HEK293 (cell line): Measurements from ENCODE around the gene NOC4L.

Experiments used
- CTCF ChIA-PET: fragments of 350-600 bp; formaldehyde crosslinking; extraction: SDS; loops from one replicate; lab custom pipeline; 2021; ENCODE audit warnings: antibody characterized with exemption; lab: Yijun Ruan, JAX
- POLR2A ChIA-PET: fragments of 300-600 bp; formaldehyde crosslinking; extraction: SDS; loops from one replicate; lab custom pipeline; 2020; ENCODE audit warnings: antibody characterized with exemption, inconsistent platforms; lab: Yijun Ruan, JAX
- H3K27ac ChIP-seq: fragments of 200-500 bp; sonication (Bioruptor generic); 2 replicates; pipeline ENCODE4 v1.5.1; 2014; ENCODE audit warnings: low read depth, low read length, control low read depth, inconsistent platforms; ENCODE audit errors: extremely low read depth
- H3K36me3 ChIP-seq, 2 experiments: fragments of 200-500 bp in 1 of 2; sonication (Bioruptor generic) in 1 of 2; 1 replicate in 1 of 2; 2 replicates in 1 of 2; pipeline ENCODE4 v1.5.1; 2014 to 2017; ENCODE audit warnings: inconsistent platforms in 2 of 2, low read length in 2 of 2; ENCODE audit not compliant: control insufficient read depth in 2 of 2, insufficient read depth in 1 of 2
- H3K4me1 ChIP-seq: fragments of 200-500 bp; sonication (Bioruptor generic); 2 replicates; pipeline ENCODE4 v1.5.1; 2014; ENCODE audit warnings: mild to moderate bottlenecking, low read length, inconsistent platforms; ENCODE audit not compliant: control insufficient read depth, insufficient read depth
- H3K4me3 ChIP-seq: 2 replicates; pipeline ENCODE4 v1.5.1; 2011; ENCODE audit warnings: low read depth, mild to moderate bottlenecking, control low read depth, low read length, moderate library complexity
- H3K9me3 ChIP-seq: fragments of 200-500 bp; sonication (Bioruptor generic); 2 replicates; pipeline ENCODE4 v1.5.1; 2014; ENCODE audit warnings: low read depth, low read length, inconsistent platforms; ENCODE audit not compliant: control insufficient read depth, insufficient read depth
- CTCF ChIP-seq: fragments of 450-650 bp; formaldehyde crosslinking; IDR thresholded peaks from 2 replicates; pipeline ENCODE4 v1.5.1; 2016; ENCODE audit warnings: missing biosample characterization, missing genetic modification characterization
- HOXA7 ChIP-seq: sonication (generic); formaldehyde crosslinking; IDR thresholded peaks from 2 replicates; pipeline ENCODE4 v1.8.1; 2022; ENCODE audit warnings: missing genetic modification reagents, borderline replicate concordance
- SALL2 ChIP-seq: fragments of 450-650 bp; formaldehyde crosslinking; IDR thresholded peaks from 2 replicates; pipeline ENCODE4 v1.5.0; 2017; ENCODE audit warnings: missing biosample characterization, mild to moderate bottlenecking, missing genetic modification characterization, borderline replicate concordance
- SETDB1 ChIP-seq: IDR thresholded peaks from one replicate; pipeline ENCODE4 v1.6.1; 2017; ENCODE audit warnings: mild to moderate bottlenecking, low read length, moderate library complexity, mixed read lengths; ENCODE audit not compliant: insufficient read length
- YY2 ChIP-seq: fragments of 450-650 bp; formaldehyde crosslinking; IDR thresholded peaks from 2 replicates; pipeline ENCODE4 v1.5.1; 2016; ENCODE audit warnings: missing biosample characterization, missing genetic modification characterization
- ZBTB20 ChIP-seq: fragments of 450-650 bp; formaldehyde crosslinking; IDR thresholded peaks from 2 replicates; pipeline ENCODE4 v1.5.1; 2016; ENCODE audit warnings: missing biosample characterization, missing genetic modification characterization
- ZNF223 ChIP-seq: fragments of 450-650 bp; formaldehyde crosslinking; IDR thresholded peaks from 2 replicates; pipeline ENCODE4 v1.5.1; 2016; ENCODE audit warnings: missing biosample characterization, missing genetic modification characterization
- ZNF24 ChIP-seq: fragments of 450-650 bp; formaldehyde crosslinking; IDR thresholded peaks from 2 replicates; pipeline ENCODE4 v1.5.1; 2016; ENCODE audit warnings: missing biosample characterization, missing genetic modification characterization
- ZNF341 ChIP-seq: fragments of 450-650 bp; formaldehyde crosslinking; IDR thresholded peaks from 2 replicates; pipeline ENCODE4; 2016; ENCODE audit warnings: low read depth, missing biosample characterization, missing genetic modification characterization
- ZNF350 ChIP-seq: fragments of 450-650 bp; formaldehyde crosslinking; IDR thresholded peaks from 2 replicates; pipeline ENCODE4 v1.5.0; 2017; ENCODE audit warnings: missing biosample characterization, mild to moderate bottlenecking, missing genetic modification characterization
- ZNF600 ChIP-seq: fragments of 450-650 bp; formaldehyde crosslinking; IDR thresholded peaks from 2 replicates; pipeline ENCODE4 v1.5.1; 2016; ENCODE audit warnings: missing biosample characterization, missing genetic modification characterization
- ZNF707 ChIP-seq: fragments of 450-650 bp; formaldehyde crosslinking; IDR thresholded peaks from 2 replicates; pipeline ENCODE4 v1.5.1; 2016; ENCODE audit warnings: missing biosample characterization, missing genetic modification characterization
- ZNF843 ChIP-seq: fragments of 450-650 bp; formaldehyde crosslinking; IDR thresholded peaks from 2 replicates; pipeline ENCODE4 v1.5.1; 2016; ENCODE audit warnings: missing biosample characterization, missing genetic modification characterization
- ZSCAN4 ChIP-seq: fragments of 450-650 bp; formaldehyde crosslinking; IDR thresholded peaks from 2 replicates; pipeline ENCODE4 v1.5.1; 2017; ENCODE audit warnings: missing biosample characterization, missing genetic modification characterization
- TF ChIP-seq, protein P1 (sequence below): fragments of 450-650 bp; formaldehyde crosslinking; IDR thresholded peaks from 2 replicates; pipeline ENCODE4 v1.5.1; 2016; ENCODE audit warnings: missing biosample characterization, missing genetic modification characterization

The NOC4L gene

GRCh38 chr12:132176385-132176919 is 32.2 kb downstream of the NOC4L start:
- no peaks in the 10 kb centered on the region for H3K9me3 ChIP-seq
- ChIA-PET POLR2A (no interaction called here), CTCF (no interaction called here)
- no peaks in the 10 kb centered on the region for H3K36me3 ChIP-seq
- no peaks in the 10 kb centered on the region for H3K4me1 ChIP-seq
- no peak overlapping the region for H3K4me3 ChIP-seq
- no peak for TF ChIP-seq ZNF843 (tag by site-specific recombination)
- TF ChIP-seq SALL2, result no peak
- TF ChIP-seq YY2 (tag by site-specific recombination), result no peak
- TF ChIP-seq ZNF223 (tag by site-specific recombination), result no peak
- TF ChIP-seq ZNF707 (tag by site-specific recombination), result no peak
- TF ChIP-seq SETDB1, result no peak
- TF ChIP-seq ZSCAN4 (tag by site-specific recombination), result no peak
- TF ChIP-seq ZBTB20 (tag by site-specific recombination), result no peak
- no peak for TF ChIP-seq HOXA7 (CRISPR knock-in tag)
- TF ChIP-seq, protein P1, sequence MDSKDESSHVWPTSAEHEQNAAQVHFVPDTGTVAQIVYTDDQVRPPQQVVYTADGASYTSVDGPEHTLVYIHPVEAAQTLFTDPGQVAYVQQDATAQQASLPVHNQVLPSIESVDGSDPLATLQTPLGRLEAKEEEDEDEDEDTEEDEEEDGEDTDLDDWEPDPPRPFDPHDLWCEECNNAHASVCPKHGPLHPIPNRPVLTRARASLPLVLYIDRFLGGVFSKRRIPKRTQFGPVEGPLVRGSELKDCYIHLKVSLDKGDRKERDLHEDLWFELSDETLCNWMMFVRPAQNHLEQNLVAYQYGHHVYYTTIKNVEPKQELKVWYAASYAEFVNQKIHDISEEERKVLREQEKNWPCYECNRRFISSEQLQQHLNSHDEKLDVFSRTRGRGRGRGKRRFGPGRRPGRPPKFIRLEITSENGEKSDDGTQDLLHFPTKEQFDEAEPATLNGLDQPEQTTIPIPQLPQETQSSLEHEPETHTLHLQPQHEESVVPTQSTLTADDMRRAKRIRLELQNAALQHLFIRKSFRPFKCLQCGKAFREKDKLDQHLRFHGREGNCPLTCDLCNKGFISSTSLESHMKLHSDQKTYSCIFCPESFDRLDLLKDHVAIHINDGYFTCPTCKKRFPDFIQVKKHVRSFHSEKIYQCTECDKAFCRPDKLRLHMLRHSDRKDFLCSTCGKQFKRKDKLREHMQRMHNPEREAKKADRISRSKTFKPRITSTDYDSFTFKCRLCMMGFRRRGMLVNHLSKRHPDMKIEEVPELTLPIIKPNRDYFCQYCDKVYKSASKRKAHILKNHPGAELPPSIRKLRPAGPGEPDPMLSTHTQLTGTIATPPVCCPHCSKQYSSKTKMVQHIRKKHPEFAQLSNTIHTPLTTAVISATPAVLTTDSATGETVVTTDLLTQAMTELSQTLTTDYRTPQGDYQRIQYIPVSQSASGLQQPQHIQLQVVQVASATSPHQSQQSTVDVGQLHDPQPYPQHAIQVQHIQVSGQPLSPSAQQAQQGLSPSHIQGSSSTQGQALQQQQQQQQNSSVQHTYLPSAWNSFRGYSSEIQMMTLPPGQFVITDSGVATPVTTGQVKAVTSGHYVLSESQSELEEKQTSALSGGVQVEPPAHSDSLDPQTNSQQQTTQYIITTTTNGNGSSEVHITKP (tag by site-specific recombination), result no peak
- no peak for TF ChIP-seq ZNF600
- TF ChIP-seq, all 188 proteins: peak for 0
- H3K27ac ChIP-seq, result no peak overlapping the region

- Histone ChIP-seq H3K4me3 (no peak overlapping the region), H3K9me3 (no peaks in the 10 kb centered on the region), H3K36me3 (no peaks in the 10 kb centered on the region), H3K4me1 (no peaks in the 10 kb centered on the region), H3K27ac (no peak overlapping the region)
- ChIA-PET POLR2A (no interaction called here), CTCF (no interaction called here)
- TF ChIP-seq ZNF341 (tag by site-specific recombination) (peak; percentile 75), CTCF (tag by site-specific recombination) (no peak)
Measured at GRCh38 chr12:132176920-132177551, 32.8 kb downstream of the NOC4L start.

DNA sequence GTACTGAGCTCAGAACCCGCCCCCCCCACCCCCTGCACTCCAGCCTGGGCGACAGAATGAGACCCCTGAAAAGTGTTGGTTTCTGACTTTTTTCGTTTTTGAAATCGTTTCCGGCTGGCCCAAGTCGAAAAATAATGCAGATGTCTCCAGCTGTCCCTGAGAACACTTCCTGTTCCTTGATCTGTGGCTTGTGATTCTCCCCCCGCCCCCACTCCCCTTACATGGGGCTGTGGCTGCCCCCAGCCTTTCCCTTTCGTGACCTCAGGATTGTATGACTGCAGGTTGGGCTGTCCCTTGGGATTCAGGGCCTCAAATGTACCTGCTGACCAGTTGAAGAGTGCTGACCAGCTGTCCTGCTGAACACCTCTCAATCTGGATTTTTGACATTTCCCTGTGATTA is 34.1 kb downstream of the NOC4L start:
- ChIA-PET POLR2A (no interaction called here), CTCF (interaction anchor here (0.6 to 0.7 kb wide), 3 partner anchors 41 to 317 kb away, joined by 4 to 6 read pairs (median 4); no protein-coding TSS in a partner anchor)
- Histone ChIP-seq H3K4me3 (no peak overlapping the region), H3K36me3 (no peaks in the 10 kb centered on the region), H3K27ac (no peak overlapping the region), H3K9me3 (no peaks in the 10 kb centered on the region), H3K4me1 (no peaks in the 10 kb centered on the region)
- TF ChIP-seq ZNF24 (tag by site-specific recombination) (no peak), ZNF350 (tag by site-specific recombination) (no peak)
